ENCODE data around the gene CTSD. TPM values are rescaled to one million over a fixed set of nuclear protein-coding genes. Genes with fewer than 3 reads are reported as not detected.

Gene CTSD
- total and polyA plus RNA-seq, 4 donors = 310 to 814 (median 553) TPM

DNA sequence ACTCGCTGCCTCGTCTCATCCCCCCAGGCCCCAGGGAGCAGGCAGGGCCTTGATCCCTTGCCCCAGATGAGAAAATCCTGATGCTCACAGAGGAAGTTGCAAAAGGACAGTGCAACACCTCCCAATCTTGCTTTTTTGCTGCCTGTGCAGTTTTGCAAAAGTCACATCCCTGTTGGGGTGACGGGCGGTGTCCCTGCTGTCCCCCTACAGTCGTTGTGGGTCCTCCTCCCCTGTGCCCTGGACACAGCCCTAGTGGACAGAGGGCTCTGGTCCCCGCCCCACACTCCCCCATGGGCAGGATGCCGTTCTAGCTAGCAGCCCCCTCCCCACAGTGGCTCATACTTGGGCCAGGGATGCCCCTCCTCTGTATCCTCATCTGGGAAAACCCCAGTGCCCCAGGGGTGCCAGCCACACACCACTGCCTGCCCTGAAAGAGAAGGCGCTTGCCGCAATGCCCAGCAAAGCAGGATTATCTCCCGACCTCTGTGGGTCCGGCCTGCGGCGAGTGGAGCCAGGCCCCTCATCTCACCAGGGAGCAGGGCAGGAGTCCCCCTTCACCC is 18.4 kb upstream of the CTSD start (continued):
- TF ChIP-seq GABPA (IDR thresholded peaks at IDR 0.05 in 1 of 2, conservative IDR thresholded peaks at IDR 0.05 in 1 of 2) (no peak), EGR1 (IDR thresholded peaks at IDR 0.05; ENCODE audit: low read depth in 2 of 2) (no peak)
- TF ChIP-seq, protein P1, sequence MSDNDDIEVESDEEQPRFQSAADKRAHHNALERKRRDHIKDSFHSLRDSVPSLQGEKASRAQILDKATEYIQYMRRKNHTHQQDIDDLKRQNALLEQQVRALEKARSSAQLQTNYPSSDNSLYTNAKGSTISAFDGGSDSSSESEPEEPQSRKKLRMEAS (IDR thresholded peaks at IDR 0.05) = no peak

DNA sequence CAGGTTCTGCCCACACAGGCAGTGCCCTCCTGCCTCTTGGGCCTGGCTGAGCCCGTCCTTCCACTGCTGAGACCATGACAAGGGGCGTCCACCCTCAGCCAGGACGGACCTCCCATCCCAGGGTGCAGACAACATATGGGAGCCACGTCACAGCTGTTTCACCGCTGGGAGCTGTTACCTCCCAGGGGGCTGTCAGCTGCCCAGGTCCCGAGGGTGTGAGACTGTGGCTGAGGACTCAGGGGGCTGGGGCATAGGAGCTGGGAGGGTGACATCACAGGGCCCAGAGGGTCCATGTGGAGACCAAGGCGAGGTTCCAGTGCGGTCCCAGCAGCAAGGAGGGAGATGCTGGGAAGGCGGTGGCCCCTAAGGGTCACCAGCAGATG is 17.9 kb upstream of the CTSD start:
- H3K4me1 ChIP-seq (ENCODE audit: control insufficient read depth in 4 of 4, insufficient read depth in 4 of 4, low read length in 3 of 4) = peaks cover 0 to 4% (median 0%) of the 10 kb centered on the region in 4 donors
- WGBS = 91% methylated on average over 9 of the region's 9 CpGs
- H3K36me3 ChIP-seq (ENCODE audit: control insufficient read depth in 4 of 4, insufficient read depth in 3 of 4, low read depth in 1 of 4, low read length in 3 of 4) = no peaks in the 10 kb centered on the region
- H3K27me3 ChIP-seq (ENCODE audit: control insufficient read depth in 4 of 4, insufficient read depth in 4 of 4, low read length in 3 of 4) = no peaks in the 10 kb centered on the region
- no peak overlapping the region for H3K4me3 ChIP-seq (ENCODE audit: low read depth in 1 of 3, low read length in 3 of 3)
- H3K27ac ChIP-seq (ENCODE audit: low read depth in 1 of 2, low read length in 2 of 2) = peak overlapping the region in 1 of 2 donors; percentile 10
- H3K9ac ChIP-seq (ENCODE audit: low read depth in 1 of 2, low read length in 2 of 2) = no peak overlapping the region
- no peaks in the 10 kb centered on the region for H3K9me3 ChIP-seq (ENCODE audit: control insufficient read depth in 4 of 4, low read length in 3 of 4)
- DNase-seq (ENCODE audit: low spot score) = no peak
- TF ChIP-seq SP1 (IDR thresholded peaks at IDR 0.05) = no peak

DNA sequence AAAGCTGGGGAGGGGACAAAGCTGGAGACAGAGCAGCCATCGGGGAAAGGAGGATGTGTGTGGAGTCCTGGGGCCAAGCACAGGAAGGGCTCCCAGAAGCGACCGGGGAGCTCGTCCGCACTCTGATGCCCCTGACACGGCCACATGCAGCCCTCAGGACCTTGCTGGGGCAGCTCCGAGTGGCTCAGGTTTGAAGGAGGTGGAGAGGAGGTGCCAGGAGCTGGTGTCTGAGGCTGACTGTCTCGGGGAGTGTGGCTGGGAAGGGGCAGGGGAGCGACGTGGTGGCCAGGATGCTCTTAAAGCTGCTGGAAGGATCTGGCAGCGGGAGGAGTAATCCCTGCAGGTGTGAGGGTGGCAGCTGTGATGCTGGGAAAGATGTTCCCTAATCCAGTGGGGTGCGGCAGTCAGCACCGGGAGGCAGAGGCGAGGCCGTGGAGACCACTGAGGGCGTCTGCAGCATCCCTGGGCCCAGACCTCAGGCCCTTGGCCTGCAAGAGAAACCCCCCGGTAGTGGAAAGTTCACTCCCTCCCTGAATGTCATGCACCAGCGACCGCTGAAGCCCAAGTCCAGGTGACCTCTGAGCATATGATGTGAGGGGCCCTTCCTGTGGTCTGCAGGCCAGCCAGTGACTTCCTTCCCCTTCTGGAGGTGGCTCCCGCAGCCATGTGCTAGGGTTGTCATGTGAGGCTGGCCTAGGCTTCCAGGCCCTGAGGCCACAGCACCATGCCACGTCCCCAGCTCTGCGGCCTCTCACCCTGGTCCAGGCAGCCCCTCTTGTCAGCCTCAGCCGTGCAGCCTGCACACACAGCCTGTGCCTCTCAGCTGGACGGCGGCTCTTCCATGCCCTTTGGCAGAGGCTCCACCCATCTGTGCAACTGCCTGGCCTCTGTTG is 17.2 kb upstream of the CTSD start:
- Histone ChIP-seq H3K27ac (ENCODE audit: low read depth in 1 of 2, low read length in 2 of 2) (peak overlapping the region in 1 of 2 donors; percentile 10), H3K9me3 (ENCODE audit: control insufficient read depth in 4 of 4, low read length in 3 of 4) (no peaks in the 10 kb centered on the region), H3K27me3 (ENCODE audit: control insufficient read depth in 4 of 4, insufficient read depth in 4 of 4, low read length in 3 of 4) (no peaks in the 10 kb centered on the region), H3K36me3 (ENCODE audit: control insufficient read depth in 4 of 4, insufficient read depth in 3 of 4, low read depth in 1 of 4, low read length in 3 of 4) (no peaks in the 10 kb centered on the region), H3K4me3 (ENCODE audit: low read depth in 1 of 3, low read length in 3 of 3) (no peak overlapping the region), H3K4me1 (ENCODE audit: control insufficient read depth in 4 of 4, insufficient read depth in 4 of 4, low read length in 3 of 4) (peaks cover 0 to 4% (median 0%) of the 10 kb centered on the region in 4 donors), H3K9ac (ENCODE audit: low read depth in 1 of 2, low read length in 2 of 2) (no peak overlapping the region)
- 72% methylated on average over 25 of the region's 25 CpGs for WGBS
- TF ChIP-seq TAF1 (conservative IDR thresholded peaks at IDR 0.05) (no peak), GABPA (IDR thresholded peaks at IDR 0.05 in 1 of 2, conservative IDR thresholded peaks at IDR 0.05 in 1 of 2) (no peak), RXRA (IDR thresholded peaks at IDR 0.05) (no peak), HNF4G (IDR thresholded peaks at IDR 0.05) (no peak), JUND (IDR thresholded peaks at IDR 0.05) (no peak), FOXA2 (IDR thresholded peaks at IDR 0.05) (no peak), SP1 (IDR thresholded peaks at IDR 0.05) (no peak), HNF4A (conservative IDR thresholded peaks at IDR 0.05) (no peak), YY1 (IDR thresholded peaks at IDR 0.05) (no peak), EGR1 (IDR thresholded peaks at IDR 0.05; ENCODE audit: low read depth in 2 of 2) (no peak), RAD21 (IDR thresholded peaks at IDR 0.05) (no peak), NR2F2 (IDR thresholded peaks at IDR 0.05) (no peak)
- TF ChIP-seq, protein P2, sequence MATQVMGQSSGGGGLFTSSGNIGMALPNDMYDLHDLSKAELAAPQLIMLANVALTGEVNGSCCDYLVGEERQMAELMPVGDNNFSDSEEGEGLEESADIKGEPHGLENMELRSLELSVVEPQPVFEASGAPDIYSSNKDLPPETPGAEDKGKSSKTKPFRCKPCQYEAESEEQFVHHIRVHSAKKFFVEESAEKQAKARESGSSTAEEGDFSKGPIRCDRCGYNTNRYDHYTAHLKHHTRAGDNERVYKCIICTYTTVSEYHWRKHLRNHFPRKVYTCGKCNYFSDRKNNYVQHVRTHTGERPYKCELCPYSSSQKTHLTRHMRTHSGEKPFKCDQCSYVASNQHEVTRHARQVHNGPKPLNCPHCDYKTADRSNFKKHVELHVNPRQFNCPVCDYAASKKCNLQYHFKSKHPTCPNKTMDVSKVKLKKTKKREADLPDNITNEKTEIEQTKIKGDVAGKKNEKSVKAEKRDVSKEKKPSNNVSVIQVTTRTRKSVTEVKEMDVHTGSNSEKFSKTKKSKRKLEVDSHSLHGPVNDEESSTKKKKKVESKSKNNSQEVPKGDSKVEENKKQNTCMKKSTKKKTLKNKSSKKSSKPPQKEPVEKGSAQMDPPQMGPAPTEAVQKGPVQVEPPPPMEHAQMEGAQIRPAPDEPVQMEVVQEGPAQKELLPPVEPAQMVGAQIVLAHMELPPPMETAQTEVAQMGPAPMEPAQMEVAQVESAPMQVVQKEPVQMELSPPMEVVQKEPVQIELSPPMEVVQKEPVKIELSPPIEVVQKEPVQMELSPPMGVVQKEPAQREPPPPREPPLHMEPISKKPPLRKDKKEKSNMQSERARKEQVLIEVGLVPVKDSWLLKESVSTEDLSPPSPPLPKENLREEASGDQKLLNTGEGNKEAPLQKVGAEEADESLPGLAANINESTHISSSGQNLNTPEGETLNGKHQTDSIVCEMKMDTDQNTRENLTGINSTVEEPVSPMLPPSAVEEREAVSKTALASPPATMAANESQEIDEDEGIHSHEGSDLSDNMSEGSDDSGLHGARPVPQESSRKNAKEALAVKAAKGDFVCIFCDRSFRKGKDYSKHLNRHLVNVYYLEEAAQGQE (IDR thresholded peaks at IDR 0.05) = no peak
- TF ChIP-seq, protein P3, sequence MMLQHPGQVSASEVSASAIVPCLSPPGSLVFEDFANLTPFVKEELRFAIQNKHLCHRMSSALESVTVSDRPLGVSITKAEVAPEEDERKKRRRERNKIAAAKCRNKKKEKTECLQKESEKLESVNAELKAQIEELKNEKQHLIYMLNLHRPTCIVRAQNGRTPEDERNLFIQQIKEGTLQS (IDR thresholded peaks at IDR 0.05) = no peak
- TF ChIP-seq, protein P4, sequence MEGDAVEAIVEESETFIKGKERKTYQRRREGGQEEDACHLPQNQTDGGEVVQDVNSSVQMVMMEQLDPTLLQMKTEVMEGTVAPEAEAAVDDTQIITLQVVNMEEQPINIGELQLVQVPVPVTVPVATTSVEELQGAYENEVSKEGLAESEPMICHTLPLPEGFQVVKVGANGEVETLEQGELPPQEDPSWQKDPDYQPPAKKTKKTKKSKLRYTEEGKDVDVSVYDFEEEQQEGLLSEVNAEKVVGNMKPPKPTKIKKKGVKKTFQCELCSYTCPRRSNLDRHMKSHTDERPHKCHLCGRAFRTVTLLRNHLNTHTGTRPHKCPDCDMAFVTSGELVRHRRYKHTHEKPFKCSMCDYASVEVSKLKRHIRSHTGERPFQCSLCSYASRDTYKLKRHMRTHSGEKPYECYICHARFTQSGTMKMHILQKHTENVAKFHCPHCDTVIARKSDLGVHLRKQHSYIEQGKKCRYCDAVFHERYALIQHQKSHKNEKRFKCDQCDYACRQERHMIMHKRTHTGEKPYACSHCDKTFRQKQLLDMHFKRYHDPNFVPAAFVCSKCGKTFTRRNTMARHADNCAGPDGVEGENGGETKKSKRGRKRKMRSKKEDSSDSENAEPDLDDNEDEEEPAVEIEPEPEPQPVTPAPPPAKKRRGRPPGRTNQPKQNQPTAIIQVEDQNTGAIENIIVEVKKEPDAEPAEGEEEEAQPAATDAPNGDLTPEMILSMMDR (IDR thresholded peaks at IDR 0.05; ENCODE audit: low read depth, low read length, missing input control) = no peak
- TF ChIP-seq, protein P5, sequence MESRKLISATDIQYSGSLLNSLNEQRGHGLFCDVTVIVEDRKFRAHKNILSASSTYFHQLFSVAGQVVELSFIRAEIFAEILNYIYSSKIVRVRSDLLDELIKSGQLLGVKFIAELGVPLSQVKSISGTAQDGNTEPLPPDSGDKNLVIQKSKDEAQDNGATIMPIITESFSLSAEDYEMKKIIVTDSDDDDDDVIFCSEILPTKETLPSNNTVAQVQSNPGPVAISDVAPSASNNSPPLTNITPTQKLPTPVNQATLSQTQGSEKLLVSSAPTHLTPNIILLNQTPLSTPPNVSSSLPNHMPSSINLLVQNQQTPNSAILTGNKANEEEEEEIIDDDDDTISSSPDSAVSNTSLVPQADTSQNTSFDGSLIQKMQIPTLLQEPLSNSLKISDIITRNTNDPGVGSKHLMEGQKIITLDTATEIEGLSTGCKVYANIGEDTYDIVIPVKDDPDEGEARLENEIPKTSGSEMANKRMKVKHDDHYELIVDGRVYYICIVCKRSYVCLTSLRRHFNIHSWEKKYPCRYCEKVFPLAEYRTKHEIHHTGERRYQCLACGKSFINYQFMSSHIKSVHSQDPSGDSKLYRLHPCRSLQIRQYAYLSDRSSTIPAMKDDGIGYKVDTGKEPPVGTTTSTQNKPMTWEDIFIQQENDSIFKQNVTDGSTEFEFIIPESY (IDR thresholded peaks at IDR 0.05) = no peak
- peak; percentile 33 for DNase-seq (ENCODE audit: low spot score)

All from liver (tissue), 9 donors.